ENCODE results near the gene TLL2.
"Not testable (repeated sequence)": the region's sequence is repeated elsewhere in the genome, so short reads cannot be mapped to it uniquely, and the experiment has no call there.

The TLL2 gene

GRCh38 chr10:96513698-96514561 is at the start of gene TLL2:
TSS of gene TLL2 (minus strand) at chr10:96513926. CDS start at chr10:96513685, 241 bp downstream.
- no peak for DNase-seq

- DNase-seq: no peak
Measured at GRCh38 chr10:96560966-96561887, 47.5 kb upstream of the TLL2 start.

GRCh38 chr10:96560489-96560888 is 46.8 kb upstream of the TLL2 start:
- DNase-seq: no peak

GRCh38 chr10:96556003-96556402 is 42.3 kb upstream of the TLL2 start:
- no peak for DNase-seq

- no peak for DNase-seq
Measured at GRCh38 chr10:96555330-96555729, 41.6 kb upstream of the TLL2 start.

GRCh38 chr10:96548589-96548988 is 34.9 kb upstream of the TLL2 start:
- DNase-seq: no peak

- DNase-seq: not testable (repeated sequence)
Measured at GRCh38 chr10:96545558-96545957, 31.8 kb upstream of the TLL2 start.

GRCh38 chr10:96541921-96542320 is 28.2 kb upstream of the TLL2 start:
- DNase-seq: no peak

- no peak for DNase-seq
Measured at GRCh38 chr10:96540240-96540639, 26.5 kb upstream of the TLL2 start.

GRCh38 chr10:96538683-96539082 is 25.0 kb upstream of the TLL2 start:
- DNase-seq: no peak

- DNase-seq: no peak
Measured at GRCh38 chr10:96536129-96536528, 22.4 kb upstream of the TLL2 start.

GRCh38 chr10:96532523-96532922 is 18.8 kb upstream of the TLL2 start:
- no peak for DNase-seq

- no peak for DNase-seq
Measured at GRCh38 chr10:96529634-96530279, 16.0 kb upstream of the TLL2 start.

GRCh38 chr10:96524741-96525140 is 11.0 kb upstream of the TLL2 start:
- DNase-seq: no peak

GRCh38 chr10:96517284-96517683 is 3.6 kb upstream of the TLL2 start:
- DNase-seq: no peak

GRCh38 chr10:96516337-96516736 is 2.6 kb upstream of the TLL2 start:
- DNase-seq: no peak

- DNase-seq: no peak
Measured at GRCh38 chr10:96513305-96513697, 425 bp downstream of the TLL2 start.

GRCh38 chr10:96512524-96513304 is 1.0 kb downstream of the TLL2 start:
- no peak for DNase-seq

- DNase-seq: no peak
Measured at GRCh38 chr10:96511044-96511945, 2.4 kb downstream of the TLL2 start.

- no peak for DNase-seq
Measured at GRCh38 chr10:96509017-96509641, 4.6 kb downstream of the TLL2 start.

GRCh38 chr10:96507044-96507443 is 6.7 kb downstream of the TLL2 start:
- DNase-seq: no peak
